ENCODE measurements around the gene SLC39A12.

The SLC39A12 gene

GRCh38 chr10:18043148-18044006 is 91.7 kb downstream of the SLC39A12 start:
- DNase-seq (ENCODE audit: low read depth in 1 of 2, low spot score in 1 of 2): no peak

GRCh38 chr10:18044976-18045720 is 93.4 kb downstream of the SLC39A12 start:
- no peak for DNase-seq (ENCODE audit: low read depth in 1 of 2, low spot score in 1 of 2)

- no peak for DNase-seq (ENCODE audit: low read depth in 1 of 2, low spot score in 1 of 2)
These were observed 104.9 kb downstream of the SLC39A12 start for GRCh38 chr10:18056583-18056982.

DNA sequence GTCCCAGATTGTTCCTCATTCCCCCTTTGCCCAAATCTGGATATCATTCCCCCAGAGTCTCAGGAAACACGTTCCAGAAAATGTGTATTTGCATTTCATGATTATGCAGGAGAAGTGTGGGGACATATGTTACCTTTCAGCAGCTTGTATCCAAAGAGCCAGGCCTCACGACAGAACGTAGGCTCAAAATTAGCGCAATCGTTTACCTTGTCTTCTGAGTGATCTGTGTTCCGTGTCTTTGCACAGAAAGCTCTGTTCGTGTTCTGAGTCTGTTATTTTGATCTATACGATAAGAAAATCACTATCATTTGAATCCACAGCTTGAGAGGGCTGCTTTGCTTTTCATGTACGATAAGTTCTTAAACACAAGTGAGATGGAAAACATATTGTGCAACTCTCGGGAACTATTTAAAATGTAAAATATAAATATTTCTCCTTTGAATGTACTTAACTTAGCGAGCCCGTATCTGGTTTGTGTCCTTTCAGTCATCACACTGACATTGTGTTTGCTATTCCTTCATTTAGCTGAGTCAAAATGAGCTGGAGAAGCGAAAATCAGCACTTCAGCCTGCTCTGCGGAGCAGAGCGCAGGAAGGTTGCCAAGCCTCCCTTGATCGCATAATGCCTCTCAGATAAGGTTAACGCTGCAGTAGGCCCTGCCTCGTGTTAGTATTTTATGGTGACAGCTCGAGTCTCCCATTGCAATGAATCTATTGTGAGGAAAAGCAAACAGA is 108.3 kb downstream of the SLC39A12 start:
- DNase-seq (ENCODE audit: low read depth in 1 of 2, low spot score in 1 of 2): no peak

GRCh38 chr10:18066947-18067346 is 115.2 kb downstream of the SLC39A12 start:
- no peak for DNase-seq (ENCODE audit: low read depth in 1 of 2, low spot score in 1 of 2)

DNA sequence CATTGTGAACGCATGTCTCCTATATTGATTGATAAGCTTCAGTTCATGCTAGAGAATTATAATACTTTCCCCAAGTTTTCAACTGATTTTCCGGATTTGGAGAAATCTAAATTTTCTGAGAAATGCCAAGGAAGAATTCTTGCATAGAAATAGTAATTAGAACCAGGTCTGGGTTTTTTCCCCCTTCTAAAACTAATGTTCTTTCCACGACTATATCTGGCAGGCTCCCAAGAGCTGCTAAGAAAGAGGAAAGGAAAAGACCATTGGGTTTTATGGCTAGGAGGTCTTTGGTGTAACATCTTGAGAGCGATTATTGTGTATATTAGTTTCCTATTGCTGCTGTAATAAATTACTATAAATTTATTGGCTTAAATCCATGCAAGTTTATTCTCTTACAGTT is 116.7 kb downstream of the SLC39A12 start:
- no peak for DNase-seq (ENCODE audit: low read depth in 1 of 2, low spot score in 1 of 2)

DNA sequence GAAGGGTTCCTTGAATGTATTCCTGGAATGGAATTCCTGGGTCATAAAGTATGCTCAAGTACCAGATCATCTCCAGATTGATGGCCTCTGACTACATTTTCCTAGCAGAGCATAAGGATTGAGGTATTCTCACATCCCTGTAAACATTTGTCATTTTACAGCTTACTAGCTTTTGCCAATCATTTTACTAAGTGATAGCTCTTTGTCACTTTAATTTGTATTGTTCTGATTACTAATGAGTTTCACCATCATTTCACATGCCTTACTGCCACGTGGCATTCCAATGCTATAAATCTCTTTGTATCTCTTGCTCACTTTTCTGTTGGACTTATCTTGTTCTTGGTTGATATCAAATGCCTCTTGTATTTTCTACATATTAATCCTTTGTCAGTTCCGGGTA is 119.9 kb downstream of the SLC39A12 start:
- no peak for DNase-seq (ENCODE audit: low read depth in 1 of 2, low spot score in 1 of 2)

DNA sequence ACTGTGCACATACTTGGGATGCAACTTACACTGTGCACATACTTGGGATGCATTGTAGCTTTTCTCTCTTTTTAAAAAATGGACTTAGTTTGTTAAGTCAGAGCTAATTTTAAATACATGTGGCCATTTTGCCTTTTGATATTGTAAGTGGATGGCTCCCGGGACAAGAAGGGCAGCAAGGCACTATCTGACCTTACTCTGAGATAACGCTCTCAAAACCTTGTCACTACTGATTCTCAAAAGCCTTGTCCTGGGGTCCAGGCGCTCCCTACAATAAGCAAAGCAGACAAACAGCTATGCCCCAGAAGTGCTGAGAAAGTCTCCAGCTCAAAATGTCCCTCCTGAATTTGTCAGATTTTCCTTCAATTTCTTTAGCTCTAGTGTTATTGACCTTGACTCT is 121.6 kb downstream of the SLC39A12 start:
- no peak for DNase-seq (ENCODE audit: low read depth in 1 of 2, low spot score in 1 of 2)

DNA sequence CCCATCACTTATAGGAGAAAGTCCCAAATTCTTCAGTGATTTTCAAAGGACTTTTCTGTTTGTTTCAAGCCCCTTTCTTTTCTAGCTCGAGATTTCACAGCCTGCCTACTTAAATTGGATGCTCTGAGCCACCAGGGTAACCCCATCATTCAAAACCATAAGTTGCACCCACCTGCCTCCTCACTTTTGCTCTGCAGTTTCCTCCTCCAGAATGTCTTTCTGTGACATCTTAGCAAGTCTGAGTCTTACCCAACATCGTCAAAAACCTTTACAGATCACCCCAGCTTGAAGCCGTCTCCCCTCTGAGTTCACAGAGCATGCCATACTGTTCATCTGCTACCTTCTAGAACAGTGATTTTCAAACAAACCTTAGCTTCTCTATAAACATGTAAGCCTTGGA is 124.2 kb downstream of the SLC39A12 start:
- DNase-seq (ENCODE audit: low read depth in 1 of 2, low spot score in 1 of 2): no peak

DNA sequence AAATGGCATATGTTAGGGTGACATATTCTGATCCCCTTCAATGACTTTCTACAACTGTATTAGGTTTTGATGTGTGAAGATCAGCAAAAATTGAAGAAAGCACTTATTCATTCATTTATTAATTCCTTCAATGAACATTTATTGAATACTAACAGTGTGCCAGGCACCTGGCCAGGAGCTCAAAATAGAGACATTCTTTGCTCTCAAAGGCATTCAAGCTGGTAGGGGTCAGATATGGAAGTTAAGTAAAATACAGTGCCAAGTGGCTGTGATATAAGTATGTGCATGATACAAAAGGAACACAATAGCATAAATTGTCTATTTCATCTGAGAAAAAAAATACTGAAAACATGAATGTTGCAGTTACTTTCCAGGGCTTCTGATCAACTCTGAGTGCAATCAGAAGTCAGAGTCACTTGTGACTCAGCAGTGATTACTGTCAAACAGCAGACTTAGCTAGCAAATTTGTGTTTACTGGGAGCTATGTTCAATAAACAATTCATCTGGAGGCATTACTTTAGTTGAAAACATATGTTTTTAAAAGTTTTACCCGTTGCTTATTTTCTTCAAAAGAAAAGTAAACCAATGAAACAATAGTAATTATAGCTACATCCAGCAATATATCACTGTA is 128.1 kb downstream of the SLC39A12 start:
- no peak for DNase-seq (ENCODE audit: low read depth in 1 of 2, low spot score in 1 of 2)

DNA sequence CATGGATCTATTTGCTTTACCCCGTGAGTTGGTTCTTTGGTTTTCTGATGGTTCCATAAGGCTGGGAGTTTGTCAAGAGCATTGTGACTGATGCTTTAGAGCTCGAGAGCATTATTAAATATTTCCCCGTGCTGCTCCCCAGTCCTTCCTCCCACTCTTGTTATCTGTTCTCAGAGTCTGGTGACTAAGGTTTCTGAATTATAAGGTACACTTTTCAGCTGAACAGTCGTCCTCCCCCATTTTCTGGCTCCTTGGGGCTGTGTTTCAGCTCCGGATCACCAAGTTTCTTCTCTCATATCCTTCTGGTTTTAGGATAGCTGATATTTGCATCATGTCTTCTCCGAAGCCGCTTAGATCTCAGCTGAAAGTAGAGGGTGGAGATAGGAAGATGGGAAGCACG is 130.7 kb downstream of the SLC39A12 start:
- no peak for DNase-seq (ENCODE audit: low read depth in 1 of 2, low spot score in 1 of 2)

GRCh38 chr10:18085855-18086254 is 134.1 kb downstream of the SLC39A12 start:
- no peak for DNase-seq (ENCODE audit: low read depth in 1 of 2, low spot score in 1 of 2)

DNA sequence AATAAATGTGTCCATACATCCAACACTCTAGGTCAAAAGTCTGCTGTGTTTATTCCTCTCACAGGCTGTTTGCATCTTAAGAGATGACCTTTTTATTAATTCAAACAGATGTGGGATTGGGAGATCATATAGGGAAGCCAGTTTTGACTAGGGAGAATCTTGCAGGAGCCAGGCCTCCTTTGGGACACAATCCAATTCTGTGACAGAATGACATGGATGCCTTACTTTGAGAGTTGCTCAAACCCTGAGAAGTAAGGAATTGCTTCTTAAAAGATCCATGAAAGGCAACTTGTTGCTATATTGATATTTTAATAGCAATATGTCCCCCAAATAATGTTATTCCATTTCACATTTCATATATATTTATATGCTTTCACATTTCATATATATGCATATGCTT is 135.0 kb downstream of the SLC39A12 start:
- DNase-seq (ENCODE audit: low read depth in 1 of 2, low spot score in 1 of 2): no peak

- DNase-seq (ENCODE audit: low read depth in 1 of 2, low spot score in 1 of 2): no peak
These were observed 135.6 kb downstream of the SLC39A12 start for GRCh38 chr10:18087355-18087754.
